ENCODE measurements around the gene ARMC3. TPM values are rescaled to one million over a fixed set of nuclear protein-coding genes. Genes with fewer than 3 reads are reported as not detected.

ARMC3 gene
- total RNA-seq, 1 experiment from 2014 or later, result 14.4 TPM

- no peak overlapping the region for H2AFZ ChIP-seq
- intact Hi-C loops (cut with micrococcal nuclease; ENCODE audit: unreplicated experiment), result no loop called here
- H3K4me1 ChIP-seq (replicated peaks; ENCODE audit: insufficient read depth), result peaks cover 34% of the 10 kb centered on the region
- no peak overlapping the region for H3K4me2 ChIP-seq
- TF ChIP-seq CTCF (conservative IDR thresholded peaks at IDR 0.05) (no peak), EZH2 (IDR thresholded peaks at IDR 0.05; ENCODE audit: low read depth) (no peak)
- no peaks in the 10 kb centered on the region for H3K79me2 ChIP-seq (ENCODE audit: low read depth)
- no peak for DNase-seq
- H3K27ac ChIP-seq, result no peak overlapping the region
- BruUV-seq (replicated peaks), result no TSS peak
- H3K36me3 ChIP-seq (ENCODE audit: low read depth), result no peaks in the 10 kb centered on the region
- no peak overlapping the region for H3K4me3 ChIP-seq
- no peaks in the 10 kb centered on the region for H3F3A ChIP-seq (ENCODE audit: insufficient read depth, low read depth)
- CTCF ChIA-PET, result no interaction called here
- H4K20me1 ChIP-seq (ENCODE audit: insufficient read depth), result no peaks in the 10 kb centered on the region
- no peaks in the 10 kb centered on the region for H3K9me3 ChIP-seq (ENCODE audit: insufficient read depth, low read depth)
- no peaks in the 10 kb centered on the region for H3K27me3 ChIP-seq (ENCODE audit: insufficient read depth, low read depth)
- POLR2A ChIA-PET (ENCODE audit: unreplicated experiment), result no interaction called here
- H3K9me2 ChIP-seq (ENCODE audit: insufficient read depth), result no peaks in the 10 kb centered on the region
These were observed 120.3 kb downstream of the ARMC3 start for GRCh38 chr10:23048191-23048590.

- no peaks in the 10 kb centered on the region for H3K27me3 ChIP-seq (ENCODE audit: insufficient read depth, low read depth)
- TF ChIP-seq EZH2 (IDR thresholded peaks at IDR 0.05; ENCODE audit: low read depth) (no peak), CTCF (conservative IDR thresholded peaks at IDR 0.05) (no peak)
- no peak overlapping the region for H3K4me3 ChIP-seq
- H3K4me1 ChIP-seq (replicated peaks; ENCODE audit: insufficient read depth), result peaks cover 41% of the 10 kb centered on the region
- ChIA-PET POLR2A (ENCODE audit: unreplicated experiment) (no interaction called here), CTCF (no interaction called here)
- intact Hi-C loops (cut with micrococcal nuclease; ENCODE audit: unreplicated experiment), result loop anchor here (5.0 kb wide), 1 partner anchor 419 kb away; no protein-coding TSS in a partner anchor
- no peak overlapping the region for H3K27ac ChIP-seq
- no peaks in the 10 kb centered on the region for H4K20me1 ChIP-seq (ENCODE audit: insufficient read depth)
- H2AFZ ChIP-seq, result no peak overlapping the region
- no peaks in the 10 kb centered on the region for H3F3A ChIP-seq (ENCODE audit: insufficient read depth, low read depth)
- no peaks in the 10 kb centered on the region for H3K36me3 ChIP-seq (ENCODE audit: low read depth)
- 0 out of 2 replicates have a peak overlapping the region, but pooled peaks have one; percentile 13 for H3K4me2 ChIP-seq
- no peaks in the 10 kb centered on the region for H3K79me2 ChIP-seq (ENCODE audit: low read depth)
- no peaks in the 10 kb centered on the region for H3K9me3 ChIP-seq (ENCODE audit: insufficient read depth, low read depth)
- BruUV-seq (replicated peaks), result no TSS peak
- DNase-seq, result no peak
- no peaks in the 10 kb centered on the region for H3K9me2 ChIP-seq (ENCODE audit: insufficient read depth)
These were observed 123.4 kb downstream of the ARMC3 start for GRCh38 chr10:23051278-23051677.

GRCh38 chr10:23051855-23052331, 124.0 kb downstream of the ARMC3 start:
- Histone ChIP-seq H3F3A (ENCODE audit: insufficient read depth, low read depth) (no peaks in the 10 kb centered on the region), H3K79me2 (ENCODE audit: low read depth) (no peaks in the 10 kb centered on the region), H3K27ac (no peak overlapping the region), H3K4me1 (replicated peaks; ENCODE audit: insufficient read depth) (peaks cover 41% of the 10 kb centered on the region), H3K27me3 (ENCODE audit: insufficient read depth, low read depth) (no peaks in the 10 kb centered on the region), H3K9me3 (ENCODE audit: insufficient read depth, low read depth) (no peaks in the 10 kb centered on the region), H3K9me2 (ENCODE audit: insufficient read depth) (no peaks in the 10 kb centered on the region), H2AFZ (no peak overlapping the region), H4K20me1 (ENCODE audit: insufficient read depth) (no peaks in the 10 kb centered on the region), H3K4me2 (peak overlapping the region; percentile 13; the same call in 1 of the 2 replicates), H3K4me3 (no peak overlapping the region), H3K36me3 (ENCODE audit: low read depth) (no peaks in the 10 kb centered on the region)
- ChIA-PET CTCF (no interaction called here), POLR2A (ENCODE audit: unreplicated experiment) (no interaction called here)
- intact Hi-C loops (cut with micrococcal nuclease; ENCODE audit: unreplicated experiment), result loop anchor here (2.0 to 5.0 kb wide), 2 partner anchors 43 to 420 kb away; partner anchors contain the start of gene MSRB2
- no TSS peak for BruUV-seq (replicated peaks)
- TF ChIP-seq CTCF (conservative IDR thresholded peaks at IDR 0.05), result no peak
- TF ChIP-seq EZH2 (IDR thresholded peaks at IDR 0.05; ENCODE audit: low read depth), result no peak
- DNase-seq, result peak; percentile 53 to 66

Data from PC-9 (cell line).